GM12872 (cell line): ENCODE results near the gene ZC2HC1B.

ENCODE experiments used
- TF ChIP-seq, protein P1 (sequence below): IDR thresholded peaks from 3 replicates; pipeline ENCODE4 v1.5.1; 2011; ENCODE audit warnings: low read depth, mild to moderate bottlenecking, low read length, moderate library complexity; ENCODE audit not compliant: insufficient read depth

Gene ZC2HC1B

GRCh38 chr6:143955971-143956370, 91.7 kb downstream of the ZC2HC1B start:
- TF ChIP-seq, protein P1, sequence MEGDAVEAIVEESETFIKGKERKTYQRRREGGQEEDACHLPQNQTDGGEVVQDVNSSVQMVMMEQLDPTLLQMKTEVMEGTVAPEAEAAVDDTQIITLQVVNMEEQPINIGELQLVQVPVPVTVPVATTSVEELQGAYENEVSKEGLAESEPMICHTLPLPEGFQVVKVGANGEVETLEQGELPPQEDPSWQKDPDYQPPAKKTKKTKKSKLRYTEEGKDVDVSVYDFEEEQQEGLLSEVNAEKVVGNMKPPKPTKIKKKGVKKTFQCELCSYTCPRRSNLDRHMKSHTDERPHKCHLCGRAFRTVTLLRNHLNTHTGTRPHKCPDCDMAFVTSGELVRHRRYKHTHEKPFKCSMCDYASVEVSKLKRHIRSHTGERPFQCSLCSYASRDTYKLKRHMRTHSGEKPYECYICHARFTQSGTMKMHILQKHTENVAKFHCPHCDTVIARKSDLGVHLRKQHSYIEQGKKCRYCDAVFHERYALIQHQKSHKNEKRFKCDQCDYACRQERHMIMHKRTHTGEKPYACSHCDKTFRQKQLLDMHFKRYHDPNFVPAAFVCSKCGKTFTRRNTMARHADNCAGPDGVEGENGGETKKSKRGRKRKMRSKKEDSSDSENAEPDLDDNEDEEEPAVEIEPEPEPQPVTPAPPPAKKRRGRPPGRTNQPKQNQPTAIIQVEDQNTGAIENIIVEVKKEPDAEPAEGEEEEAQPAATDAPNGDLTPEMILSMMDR = no peak

DNA sequence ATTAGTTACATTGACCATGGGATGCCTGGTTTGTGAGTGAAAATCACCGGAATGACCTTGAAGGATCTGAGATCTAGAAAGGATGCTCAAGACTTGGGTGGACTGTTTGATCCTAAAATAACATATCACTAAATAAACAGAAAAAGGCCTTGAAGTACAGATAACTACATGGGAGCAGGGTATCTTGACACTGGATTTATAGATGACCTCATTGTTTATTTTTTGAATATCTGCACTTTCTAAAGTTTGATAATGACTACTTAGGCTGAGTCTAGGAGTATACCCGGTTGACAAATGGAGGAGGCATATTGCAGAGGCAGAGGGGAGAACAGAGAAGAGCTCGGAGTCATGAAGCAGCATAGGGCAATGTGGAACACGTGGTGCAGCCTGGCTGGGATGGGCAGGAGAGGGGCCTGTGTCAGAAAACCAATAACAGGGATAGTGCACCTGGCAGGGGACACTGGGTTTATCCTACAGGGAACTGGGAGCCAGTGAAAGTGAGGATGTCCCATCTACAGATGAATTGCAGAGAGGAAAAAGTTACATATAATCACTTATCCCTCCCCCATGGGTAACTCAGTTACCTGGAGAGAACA, 93.5 kb downstream of the ZC2HC1B start:
- TF ChIP-seq, protein P1 = no peak

- TF ChIP-seq, protein P1 = no peak
Measured at GRCh38 chr6:143958839-143959399, 94.6 kb downstream of the ZC2HC1B start.

DNA sequence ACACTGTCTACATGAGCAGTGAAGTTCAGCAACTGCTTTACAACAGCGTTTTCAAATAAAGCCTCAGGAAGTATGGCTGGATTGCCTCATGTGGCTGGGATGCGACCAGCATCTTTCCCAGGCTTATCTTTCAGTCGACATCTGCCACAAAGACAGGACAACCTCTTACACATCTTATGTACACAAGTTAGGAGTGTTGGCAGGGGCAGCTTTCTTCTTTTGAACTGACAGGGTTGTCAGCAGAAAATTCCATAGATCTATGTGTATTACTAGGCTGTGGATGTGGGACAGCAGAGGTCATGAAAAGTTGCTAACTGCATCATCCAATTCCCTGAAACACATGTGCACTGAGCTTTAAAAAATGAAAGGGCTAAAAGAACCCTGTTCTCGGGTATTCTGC, 95.7 kb downstream of the ZC2HC1B start:
- TF ChIP-seq, protein P1 = no peak

- TF ChIP-seq, protein P1 = no peak
Measured at GRCh38 chr6:143961066-143961465, 96.8 kb downstream of the ZC2HC1B start.

DNA sequence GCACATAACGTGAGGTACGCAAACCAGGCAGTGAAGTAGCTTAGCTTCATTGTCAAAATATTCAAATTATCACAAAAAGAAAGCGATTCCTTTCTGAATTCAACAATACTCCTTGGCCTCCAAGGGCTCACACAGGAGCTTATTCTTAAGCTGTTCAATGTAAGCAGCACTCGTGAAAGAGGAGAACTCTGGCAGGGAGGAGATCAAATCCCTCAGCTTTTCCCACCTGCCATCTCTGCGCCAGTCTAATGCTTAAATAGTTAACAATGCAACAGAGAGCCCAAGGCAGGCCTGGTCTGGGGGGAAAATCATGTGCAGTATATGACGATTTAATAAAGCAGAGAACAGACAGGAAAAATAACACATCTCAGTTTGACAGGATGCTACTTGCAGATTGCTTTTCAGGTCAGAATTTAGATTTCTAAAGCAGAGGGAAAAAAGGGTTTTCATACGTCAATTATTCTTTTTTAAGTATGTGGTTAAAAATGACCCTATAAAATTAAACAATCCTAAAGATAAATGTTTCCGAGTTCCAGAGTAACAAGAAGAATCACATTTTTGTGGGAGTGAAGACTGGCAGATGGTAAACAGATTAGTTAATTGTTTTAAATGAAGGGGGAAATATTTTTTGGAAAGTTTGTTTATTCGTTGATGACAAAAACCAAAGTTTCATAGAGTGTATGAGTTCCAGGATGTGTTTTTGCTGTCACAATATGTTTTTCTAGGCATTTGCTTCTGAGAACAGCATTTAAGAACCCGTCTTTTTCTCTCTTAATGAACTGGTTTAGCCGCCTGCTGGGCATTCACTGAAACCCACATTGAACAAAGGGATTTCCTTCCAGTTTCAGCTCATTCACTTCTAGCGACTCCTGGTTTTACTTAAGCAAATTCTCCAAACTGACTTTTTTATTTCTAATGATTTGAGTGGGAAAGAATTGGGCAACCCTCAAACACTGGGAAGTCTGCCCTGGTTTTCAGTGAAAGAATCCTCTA, 97.9 kb downstream of the ZC2HC1B start:
- TF ChIP-seq, protein P1 = no peak
